Keratinocyte (primary cell): ENCODE measurements around the gene LRRIQ1.

Experiments
- EZH2 ChIP-seq: IDR thresholded peaks from one replicate; pipeline ENCODE4 v1.6.1; 2012; ENCODE audit warnings: inconsistent platforms, mild to moderate bottlenecking, low read length, moderate library complexity
- TF ChIP-seq, protein P1 (sequence below), 3 experiments: IDR thresholded peaks in 1 of 3; conservative IDR thresholded peaks in 1 of 3; optimal IDR thresholded peaks in 1 of 3; 2 replicates in 2 of 3; 3 replicates in 1 of 3; pipeline versions ENCODE3 to v1.5.1; 2011; ENCODE audit warnings: low read length in 3 of 3, mild to moderate bottlenecking in 3 of 3, moderate library complexity in 2 of 3, control low read depth in 1 of 3, inconsistent platforms in 1 of 3; ENCODE audit not compliant: insufficient read depth in 2 of 3; ENCODE audit errors: extremely low read depth in 1 of 3

DNA sequence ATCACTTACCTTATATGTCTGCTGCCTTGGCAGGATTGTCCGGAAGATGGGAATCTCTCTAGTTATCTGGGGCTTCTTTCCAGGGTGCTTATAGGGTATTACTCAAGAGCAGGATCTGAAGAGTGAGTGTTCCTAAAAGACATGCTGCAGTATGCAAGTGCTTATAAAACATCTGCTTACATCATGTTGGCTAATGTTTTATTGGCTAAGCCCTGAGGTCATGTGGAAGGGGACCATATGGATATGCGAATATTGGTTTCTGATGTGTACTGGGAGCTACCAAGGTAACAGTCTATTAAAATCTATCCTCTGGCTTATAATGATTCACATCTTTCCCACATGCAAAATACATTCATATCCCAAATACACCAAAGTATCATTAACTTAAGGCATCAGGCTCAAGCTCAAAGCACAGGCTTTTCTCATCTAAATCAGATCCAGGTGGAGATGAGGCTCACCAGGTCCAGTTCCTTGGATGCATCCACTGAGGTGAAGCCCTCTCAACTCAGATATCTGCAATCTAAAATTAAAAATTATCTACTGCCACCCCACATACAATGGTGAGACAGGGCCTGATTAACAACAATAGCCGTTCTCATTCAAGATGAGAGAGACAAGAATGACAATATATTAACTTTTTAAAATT lies 29.8 kb downstream of the LRRIQ1 start:
- TF ChIP-seq, protein P1, sequence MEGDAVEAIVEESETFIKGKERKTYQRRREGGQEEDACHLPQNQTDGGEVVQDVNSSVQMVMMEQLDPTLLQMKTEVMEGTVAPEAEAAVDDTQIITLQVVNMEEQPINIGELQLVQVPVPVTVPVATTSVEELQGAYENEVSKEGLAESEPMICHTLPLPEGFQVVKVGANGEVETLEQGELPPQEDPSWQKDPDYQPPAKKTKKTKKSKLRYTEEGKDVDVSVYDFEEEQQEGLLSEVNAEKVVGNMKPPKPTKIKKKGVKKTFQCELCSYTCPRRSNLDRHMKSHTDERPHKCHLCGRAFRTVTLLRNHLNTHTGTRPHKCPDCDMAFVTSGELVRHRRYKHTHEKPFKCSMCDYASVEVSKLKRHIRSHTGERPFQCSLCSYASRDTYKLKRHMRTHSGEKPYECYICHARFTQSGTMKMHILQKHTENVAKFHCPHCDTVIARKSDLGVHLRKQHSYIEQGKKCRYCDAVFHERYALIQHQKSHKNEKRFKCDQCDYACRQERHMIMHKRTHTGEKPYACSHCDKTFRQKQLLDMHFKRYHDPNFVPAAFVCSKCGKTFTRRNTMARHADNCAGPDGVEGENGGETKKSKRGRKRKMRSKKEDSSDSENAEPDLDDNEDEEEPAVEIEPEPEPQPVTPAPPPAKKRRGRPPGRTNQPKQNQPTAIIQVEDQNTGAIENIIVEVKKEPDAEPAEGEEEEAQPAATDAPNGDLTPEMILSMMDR (optimal IDR thresholded peaks at IDR 0.05 in 1 of 3, IDR thresholded peaks at IDR 0.05 in 1 of 3, conservative IDR thresholded peaks at IDR 0.05 in 1 of 3; ENCODE audit: extremely low read depth in 1 of 3, insufficient read depth in 2 of 3, low read length in 3 of 3): no peak
- TF ChIP-seq EZH2: no peak
